Upper lobe of left lung (tissue), 4 donors: ENCODE measurements around the gene DOK7.

Experiments used
- CTCF ChIP-seq, 6 experiments: fragments of 450-650 bp in 4 of 6; fragments of 200-600 bp in 2 of 6; sonication (generic) in 2 of 6; IDR thresholded peaks; one replicate each; pipeline ENCODE4 v1.5.1; 2016 to 2019; ENCODE audit warnings: antibody characterized with exemption in 6 of 6
- POLR2A ChIP-seq, 4 donors: fragments of 450-650 bp; IDR thresholded peaks; one replicate each; pipeline ENCODE4 v1.5.1; 2016 to 2017; ENCODE audit warnings: antibody characterized with exemption in 4 of 4, mild to moderate bottlenecking in 2 of 4

- TF ChIP-seq CTCF (IDR thresholded peaks at IDR 0.05) = no peak
- no peak for TF ChIP-seq POLR2A (IDR thresholded peaks at IDR 0.05)
Measured at GRCh38 chr4:3427706-3428446, 35.2 kb upstream of the DOK7 start.
